HG03521 (cell line): ENCODE data around the gene MISP3.

ENCODE experiments used
- ATAC-seq: cut with Tn5 transposase; IDR thresholded peaks from one replicate; pipeline ENCODE4 v1.9.1; 2021; ENCODE audit warnings: mild to moderate bottlenecking, moderate library complexity; ENCODE audit not compliant: unreplicated experiment

The MISP3 gene

DNA sequence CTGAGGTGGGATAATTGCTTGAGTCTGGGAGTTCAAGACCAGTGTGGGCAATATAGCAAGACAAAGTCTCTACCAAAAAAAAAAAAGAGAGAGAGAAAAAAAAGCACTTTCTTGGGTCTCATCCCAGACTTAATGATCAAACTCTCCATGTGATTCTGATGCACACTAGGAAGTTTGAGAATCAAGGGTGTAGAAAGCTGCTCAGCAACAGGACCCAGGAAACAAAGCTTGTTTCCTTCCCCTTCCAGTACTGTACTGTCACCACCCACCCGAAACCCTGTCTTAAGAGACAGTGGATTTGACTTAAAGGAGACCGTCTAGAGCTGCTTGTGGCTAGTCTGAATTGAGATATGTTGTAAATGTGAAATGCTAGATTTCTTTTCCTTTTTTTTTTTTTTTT, 5.8 kb downstream of the MISP3 start:
- no peak for ATAC-seq

- peak; percentile 85 for ATAC-seq
These were observed 8.6 kb downstream of the MISP3 start for GRCh38 chr19:14080887-14081796.

- no peak for ATAC-seq
These were observed 9.4 kb downstream of the MISP3 start for GRCh38 chr19:14081797-14082674.

DNA sequence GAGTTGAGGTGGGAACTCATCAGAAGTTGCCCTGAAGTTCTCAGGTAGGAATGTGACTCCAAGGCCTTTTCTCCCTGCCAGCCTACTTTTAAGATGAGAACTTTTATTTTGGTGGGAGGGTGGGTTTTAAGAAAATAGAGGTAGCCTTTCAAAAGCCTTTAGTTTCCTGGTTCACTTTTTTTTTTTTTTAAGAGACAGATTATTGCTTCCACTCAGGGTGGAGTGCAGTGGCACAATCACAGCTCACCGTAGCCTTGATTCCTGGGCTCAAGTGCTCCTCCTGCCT, 10.0 kb downstream of the MISP3 start:
- ATAC-seq, result no peak

- ATAC-seq, result no peak
These were observed 12.9 kb downstream of the MISP3 start, which contains the start of gene C19orf67 for GRCh38 chr19:14085309-14085995. C19orf67 (minus strand) TSS chr19:14085783; CDS start chr19:14085627, 156 bp downstream.

DNA sequence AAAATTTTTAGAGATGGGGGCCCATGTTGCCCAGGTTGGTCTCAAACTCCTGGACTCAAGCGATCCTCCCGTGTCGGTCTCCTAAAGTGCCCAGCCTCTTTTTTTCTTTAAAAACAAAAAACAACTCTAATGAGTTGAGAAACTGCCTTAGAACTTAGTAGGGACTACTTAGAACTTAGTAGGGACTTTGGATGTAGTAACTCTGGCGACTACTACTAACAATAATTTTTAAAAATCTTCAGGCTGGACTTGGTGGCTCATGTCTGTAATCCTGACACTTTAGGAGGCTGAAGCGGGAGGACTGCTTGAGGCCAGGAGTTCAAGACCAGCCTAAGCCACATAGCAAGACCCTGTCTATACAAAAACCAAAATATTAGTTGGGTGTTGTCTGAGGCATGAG, 13.5 kb downstream of the MISP3 start:
- no peak for ATAC-seq

DNA sequence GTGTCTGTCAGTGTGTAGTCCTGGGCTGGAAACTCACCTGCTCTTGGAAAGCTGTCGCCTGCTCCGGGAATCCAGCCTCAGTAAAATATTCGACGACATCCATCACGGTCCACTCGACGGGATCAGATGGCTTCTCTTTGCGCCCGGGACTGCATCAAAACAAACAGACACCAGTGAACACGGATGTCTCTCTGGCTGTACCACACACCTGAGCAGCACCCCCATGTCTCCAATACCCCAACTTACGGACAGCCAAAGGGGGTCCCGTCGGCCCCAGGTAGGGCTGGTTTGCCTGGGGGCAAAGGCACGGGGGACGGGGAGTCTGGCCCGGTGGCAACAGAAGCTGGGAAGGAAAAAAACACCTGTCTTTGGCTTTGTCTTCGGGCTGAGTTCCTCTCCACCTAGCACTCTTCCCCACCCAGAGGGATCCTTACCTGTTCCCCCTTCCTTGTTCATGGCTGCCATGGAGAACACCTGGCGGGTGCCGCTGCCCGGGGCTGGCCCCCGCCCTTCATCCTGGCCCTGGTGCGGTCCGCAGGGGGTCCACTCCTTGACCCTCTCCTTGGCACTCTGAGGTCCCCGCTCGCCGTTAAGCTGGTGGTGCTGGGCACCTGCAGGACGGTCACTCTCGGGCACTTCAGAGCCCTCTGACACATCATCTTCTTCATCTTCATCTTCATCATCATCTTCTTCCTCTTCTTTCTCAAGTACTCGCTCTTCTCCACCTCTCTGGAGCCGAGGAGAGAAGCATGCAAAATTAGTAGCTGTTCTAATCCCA, 16.2 kb downstream of the MISP3 start:
- no peak for ATAC-seq

- ATAC-seq, result no peak
These were observed 16.8 kb downstream of the MISP3 start for GRCh38 chr19:14089412-14089661.

- peak; percentile 23 for ATAC-seq
These were observed 17.3 kb downstream of the MISP3 start for GRCh38 chr19:14089662-14090508.

GRCh38 chr19:14090509-14091080, 18.0 kb downstream of the MISP3 start, which contains the start of gene SAMD1:
SAMD1 (minus strand) TSS chr19:14090751.
- peak; percentile 43 for ATAC-seq

DNA sequence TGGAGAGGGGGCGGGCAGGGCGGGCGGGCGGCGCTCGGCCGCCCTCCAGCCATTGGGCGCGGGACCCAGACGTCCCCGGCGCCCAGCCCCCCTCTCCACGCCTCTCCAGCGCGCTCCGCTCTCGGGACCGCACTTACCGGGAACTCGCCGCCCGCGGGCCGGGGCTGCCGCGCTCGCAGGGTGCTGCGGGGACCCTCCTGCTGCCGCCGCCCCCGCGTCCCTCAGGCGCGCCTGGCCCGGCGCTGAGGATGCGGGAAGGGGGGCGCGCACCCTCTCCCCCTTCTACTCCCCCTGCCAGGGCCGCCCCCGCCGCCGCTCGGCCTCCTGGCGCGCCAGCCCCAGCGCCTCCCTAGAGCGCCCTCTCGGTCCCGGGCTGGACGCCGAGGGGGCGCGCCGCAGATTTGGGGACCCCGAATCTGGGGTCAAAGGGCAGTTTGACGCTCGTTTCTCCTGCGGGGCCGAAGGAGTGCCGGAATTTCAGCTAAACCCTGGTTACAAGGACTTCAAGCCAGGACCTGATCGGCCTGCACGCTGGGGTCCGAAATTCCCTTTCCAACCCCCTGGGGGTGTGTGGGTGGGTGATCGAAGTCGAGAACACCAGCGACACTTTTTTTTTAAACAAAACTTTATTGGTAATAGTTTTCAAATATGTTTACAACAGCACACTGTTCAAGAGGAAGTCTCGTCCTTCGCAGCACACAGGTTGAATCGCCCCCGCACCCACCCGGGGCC, 18.7 kb downstream of the MISP3 start:
- ATAC-seq, result peak; percentile 58

DNA sequence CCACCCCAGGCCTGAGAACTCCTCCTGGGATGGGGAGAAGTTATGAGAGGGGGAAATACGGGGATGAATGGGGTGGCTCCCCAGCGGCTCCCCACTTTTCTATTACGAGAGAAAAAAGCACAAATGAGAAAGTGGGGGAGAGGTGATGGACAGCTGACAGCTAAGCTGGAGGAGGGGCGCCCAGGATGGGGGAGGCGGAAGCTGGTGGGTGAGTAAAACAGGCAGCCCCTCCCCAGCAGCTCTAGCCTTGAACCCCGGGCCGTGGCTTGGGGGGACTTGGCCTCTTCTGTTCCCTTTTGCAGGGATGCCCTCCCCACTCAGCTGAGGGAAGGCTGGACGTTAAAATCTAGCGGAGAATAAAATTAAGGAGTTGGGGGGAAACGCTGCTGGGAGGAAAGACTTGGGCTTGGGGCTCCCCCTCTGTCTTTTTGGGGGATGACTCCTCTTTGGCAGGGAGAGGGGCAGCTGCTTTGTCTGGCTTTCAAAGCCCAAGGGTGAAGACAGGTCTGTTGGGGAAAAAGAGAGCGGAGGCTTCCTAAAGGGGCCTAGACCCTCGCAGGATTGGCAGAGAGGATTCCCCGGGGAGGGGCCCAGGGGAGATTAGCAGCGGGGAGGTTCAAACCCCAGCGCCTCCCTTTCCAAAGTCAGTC, 19.4 kb downstream of the MISP3 start:
- ATAC-seq, result no peak

DNA sequence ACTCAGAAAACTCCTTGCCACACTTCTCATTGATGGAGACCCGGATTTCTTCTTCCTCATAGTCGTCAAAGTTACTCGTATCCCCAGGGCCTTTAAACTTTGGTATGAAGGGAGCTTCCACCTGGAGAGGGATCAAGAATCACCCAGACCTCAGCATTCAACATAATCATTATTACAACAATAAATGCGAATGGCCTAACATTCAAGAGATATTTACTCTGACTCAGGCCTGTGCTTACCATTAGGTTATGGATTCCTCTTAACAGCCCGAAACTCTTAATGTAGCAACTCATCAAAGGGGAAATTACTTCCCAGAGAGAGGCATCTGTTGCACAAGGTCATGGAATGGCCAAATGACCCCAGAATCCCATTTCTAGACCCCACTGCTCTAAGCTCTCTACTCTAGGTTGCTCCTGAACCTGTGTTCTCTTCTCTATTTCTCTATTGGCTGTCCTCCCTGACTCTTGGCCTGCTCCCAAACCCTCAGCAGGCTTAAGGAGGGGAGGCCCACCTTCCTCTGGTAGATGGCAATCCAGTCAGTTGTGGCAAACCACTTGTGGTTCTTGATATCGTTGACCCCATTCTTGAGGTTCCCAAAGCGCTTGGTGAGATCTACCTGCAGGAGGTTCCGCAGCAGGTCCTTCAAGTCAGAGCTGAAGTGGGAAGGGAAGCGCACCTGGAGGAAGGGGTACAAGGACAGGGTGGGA, 20.7 kb downstream of the MISP3 start:
- ATAC-seq, result no peak

DNA sequence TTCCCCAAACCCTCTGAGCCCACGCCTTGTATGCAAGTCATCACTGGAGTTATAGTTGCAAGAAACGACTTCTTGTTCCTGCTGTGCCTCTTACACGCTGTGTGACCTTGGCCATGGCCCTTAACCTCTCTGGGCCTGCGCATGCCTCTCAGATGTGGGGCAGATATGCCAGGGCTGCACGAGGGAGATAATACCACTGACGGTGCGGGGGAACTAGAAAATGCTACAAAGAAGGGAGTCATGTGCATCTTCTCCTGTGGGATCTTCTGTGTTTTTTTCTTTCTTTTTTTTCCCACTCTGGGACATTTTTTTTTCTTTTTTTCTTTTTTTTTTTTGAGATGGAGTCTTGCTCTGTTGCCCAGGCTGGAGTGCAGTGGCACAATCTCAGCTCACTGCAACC, 22.3 kb downstream of the MISP3 start:
- ATAC-seq, result no peak

GRCh38 chr19:14096272-14096992, 23.8 kb downstream of the MISP3 start:
- no peak for ATAC-seq

- no peak for ATAC-seq
These were observed 25.1 kb downstream of the MISP3 start for GRCh38 chr19:14097532-14098151.
